ENCODE results near the gene SLC2A9.

SLC2A9 gene

DNA sequence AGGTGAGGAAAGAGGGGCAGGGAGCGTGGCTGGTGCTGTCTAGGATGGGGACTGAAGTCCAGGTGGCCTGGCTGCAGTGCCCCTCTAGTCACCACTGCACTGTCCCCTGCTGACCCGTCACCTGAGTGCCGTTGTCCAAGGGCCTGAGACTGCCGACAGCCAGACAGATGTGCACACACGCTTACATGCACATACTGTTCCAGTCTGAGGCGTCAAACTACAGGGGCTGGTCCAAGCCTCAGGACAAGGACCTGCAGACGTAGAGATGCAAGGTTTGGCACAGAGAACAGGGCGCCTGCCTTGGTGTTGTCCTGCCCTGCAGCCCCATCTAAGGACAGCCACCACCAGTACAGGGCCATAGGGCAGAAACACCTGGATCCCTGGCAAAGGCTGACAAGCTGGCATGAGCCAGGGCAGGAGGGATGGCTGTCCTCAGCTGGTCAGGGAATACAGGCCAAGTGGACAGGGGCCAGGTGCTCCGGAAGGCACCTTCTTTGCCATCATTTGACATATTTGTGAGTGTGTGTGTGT is 1.7 kb downstream of the SLC2A9 start:
- H3K27me3 ChIP-seq = no peaks in the 10 kb centered on the region
- peak overlapping the region; percentile 36 to 72 (median 55); a peak in 18 of 20 replicates for H3K4me3 ChIP-seq
- no peak for TF ChIP-seq Cebpa-rat (IDR thresholded peaks at IDR 0.05)
- peak overlapping the region; percentile 69 to 85 (median 79) for H3K9ac ChIP-seq
- peaks cover 0 to 29% (median 0%) of the 10 kb centered on the region in 11 experiments; a peak in 7 of 22 replicates for H3K36me3 ChIP-seq
- peak overlapping the region; percentile 67 to 94 (median 90); a peak in 21 of 22 replicates for H3K27ac ChIP-seq
- H3K4me1 ChIP-seq = peaks cover 63 to 88% (median 80%) of the 10 kb centered on the region in 10 experiments
- no peaks in the 10 kb centered on the region for H3K9me3 ChIP-seq (replicated peaks in 1 of 11)
- peak overlapping the region; percentile 60 to 98 (median 93) for H3K4me2 ChIP-seq
- H4K20me1 ChIP-seq = peaks cover 0 to 25% (median 0%) of the 10 kb centered on the region in 11 experiments; a peak in 6 of 22 replicates

DNA sequence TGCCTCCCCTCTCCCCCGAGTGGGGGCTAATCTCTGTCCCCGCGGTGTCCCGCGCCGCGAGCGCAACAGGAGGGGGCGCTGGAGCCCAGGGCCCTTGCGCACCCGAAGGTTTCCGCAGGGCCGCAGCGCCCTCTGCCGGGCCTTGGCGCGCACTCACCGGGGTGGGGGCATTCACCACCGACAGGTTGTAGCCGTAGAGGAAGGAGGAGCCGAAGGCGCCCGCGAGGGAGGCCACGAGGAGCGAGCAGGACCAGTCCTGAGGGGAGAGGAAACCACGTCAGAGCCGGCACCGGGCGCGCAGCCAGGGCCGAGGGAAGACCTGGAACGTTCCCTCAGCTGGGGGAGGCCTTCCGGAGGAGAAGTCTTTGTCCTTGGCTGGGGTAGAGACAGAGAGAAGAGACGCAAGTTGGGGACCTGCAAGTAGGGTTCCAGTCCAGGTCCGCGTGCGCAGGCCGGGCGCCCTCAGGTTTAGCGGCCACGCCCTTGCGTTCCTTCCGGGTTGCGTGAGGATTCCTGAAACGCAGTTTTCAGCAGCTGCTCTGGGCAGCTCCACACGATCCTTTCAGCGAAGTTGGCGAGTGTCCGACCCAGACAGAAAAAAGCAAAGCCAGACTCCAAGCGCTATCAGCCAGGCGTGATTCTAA is 2.4 kb downstream of the SLC2A9 start:
- no peaks in the 10 kb centered on the region for H3K27me3 ChIP-seq
- H3K4me1 ChIP-seq = peaks cover 57 to 87% (median 80%) of the 10 kb centered on the region in 10 experiments
- H3K9me3 ChIP-seq (replicated peaks in 1 of 11) = no peaks in the 10 kb centered on the region
- peaks cover 0 to 32% (median 0%) of the 10 kb centered on the region in 11 experiments; a peak in 7 of 22 replicates for H4K20me1 ChIP-seq
- peak overlapping the region; percentile 69 to 85 (median 79) for H3K9ac ChIP-seq
- peak overlapping the region; percentile 67 to 94 (median 90) for H3K27ac ChIP-seq
- no peak for TF ChIP-seq Cebpa-rat (IDR thresholded peaks at IDR 0.05)
- peak overlapping the region; percentile 36 to 72 (median 55) for H3K4me3 ChIP-seq
- peaks cover 0 to 29% (median 0%) of the 10 kb centered on the region in 11 experiments; a peak in 7 of 22 replicates for H3K36me3 ChIP-seq
- H3K4me2 ChIP-seq = peak overlapping the region; percentile 60 to 98 (median 93)

DNA sequence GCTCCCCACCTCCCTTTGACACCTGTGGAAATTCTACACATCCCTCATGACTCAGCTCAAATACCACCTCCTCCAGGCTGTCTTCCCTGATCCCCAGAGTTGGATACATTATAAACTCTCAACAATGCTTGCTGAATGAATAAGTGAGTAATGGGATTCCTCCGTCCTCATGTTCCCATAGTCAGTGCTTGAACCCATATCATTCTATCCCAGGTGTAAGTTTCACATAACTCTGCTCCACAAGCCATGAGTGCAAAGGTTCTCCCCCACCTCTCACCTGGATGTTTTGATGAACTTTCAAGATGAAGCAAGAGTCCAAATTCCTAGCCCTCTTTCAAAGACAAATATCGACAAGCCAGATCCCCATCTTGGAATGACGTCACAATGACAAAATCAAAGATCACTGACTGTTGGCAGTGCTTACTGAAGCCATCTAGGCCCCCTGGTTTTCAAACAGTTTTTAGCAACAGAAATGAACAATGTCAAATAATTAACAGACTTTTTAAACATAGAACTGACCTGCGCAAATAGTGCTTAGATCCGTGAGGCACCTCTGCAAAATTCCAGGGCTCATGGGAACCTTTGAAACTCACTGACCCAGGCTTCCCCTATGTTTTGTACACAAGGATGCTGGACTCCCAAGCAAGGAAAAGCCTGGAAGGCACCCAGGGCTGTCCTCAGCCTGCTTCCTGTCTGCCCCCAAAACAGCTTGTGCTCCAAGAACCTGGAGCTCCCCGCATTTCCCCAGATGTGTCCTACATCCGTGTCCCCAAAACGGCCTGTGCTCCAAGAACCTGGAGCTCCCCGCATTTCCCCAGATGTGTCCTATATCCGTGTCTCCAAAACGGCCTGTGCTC is 4.0 kb downstream of the SLC2A9 start:
- H4K20me1 ChIP-seq = peaks cover 0 to 49% (median 0%) of the 10 kb centered on the region in 11 experiments; a peak in 8 of 22 replicates
- H3K4me2 ChIP-seq = peak overlapping the region in 6 of 11 experiments; percentile 73 to 98 (median 96); a peak in 7 of 22 replicates
- no peak overlapping the region for H3K4me3 ChIP-seq
- H3K27ac ChIP-seq = no peak overlapping the region
- TF ChIP-seq Cebpa-rat (IDR thresholded peaks at IDR 0.05) = no peak
- H3K4me1 ChIP-seq = peaks cover 40 to 86% (median 66%) of the 10 kb centered on the region in 10 experiments
- H3K9ac ChIP-seq = no peak overlapping the region
- peaks cover 0 to 43% (median 5%) of the 10 kb centered on the region in 11 experiments; a peak in 8 of 22 replicates for H3K36me3 ChIP-seq
- H3K27me3 ChIP-seq = no peaks in the 10 kb centered on the region
- no peaks in the 10 kb centered on the region for H3K9me3 ChIP-seq (replicated peaks in 1 of 11)

DNA sequence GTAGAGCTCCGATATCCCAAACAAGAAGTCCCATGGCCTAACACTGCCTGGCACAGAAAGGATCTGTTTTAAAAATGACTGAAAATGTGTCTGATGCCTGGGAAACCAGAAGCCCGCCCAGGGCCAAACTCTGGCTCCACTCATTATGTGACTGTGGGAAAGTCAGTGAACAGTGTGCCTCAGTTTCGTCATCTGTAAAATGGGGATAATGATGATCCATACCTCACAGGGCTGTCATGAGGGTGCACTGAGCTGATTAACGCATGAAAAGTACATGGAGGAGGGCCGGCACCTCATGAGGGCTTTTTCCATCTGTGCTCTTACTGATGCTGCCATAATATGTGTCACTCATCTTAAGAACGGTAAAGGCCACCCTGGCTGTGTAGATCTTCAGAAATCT is 5.1 kb downstream of the SLC2A9 start:
- H4K20me1 ChIP-seq = peaks cover 0 to 59% (median 0%) of the 10 kb centered on the region in 11 experiments; a peak in 9 of 22 replicates
- 0 out of 22 replicates have a peak overlapping the region, but pooled peaks of 1 of the 11 experiments have one; percentile 36 for H3K9ac ChIP-seq
- peak overlapping the region in 1 of 11 experiments; percentile 33; a peak in 1 of 22 replicates for H3K4me2 ChIP-seq
- no peaks in the 10 kb centered on the region for H3K27me3 ChIP-seq
- H3K36me3 ChIP-seq = peaks cover 0 to 54% (median 8%) of the 10 kb centered on the region in 11 experiments; a peak in 11 of 22 replicates
- H3K27ac ChIP-seq = 0 out of 22 replicates have a peak overlapping the region, but pooled peaks of 1 of the 11 experiments have one; percentile 24
- no peak for TF ChIP-seq Cebpa-rat (IDR thresholded peaks at IDR 0.05)
- H3K9me3 ChIP-seq (replicated peaks in 1 of 11) = no peaks in the 10 kb centered on the region
- H3K4me3 ChIP-seq = no peak overlapping the region
- peaks cover 29 to 83% (median 56%) of the 10 kb centered on the region in 10 experiments for H3K4me1 ChIP-seq

DNA sequence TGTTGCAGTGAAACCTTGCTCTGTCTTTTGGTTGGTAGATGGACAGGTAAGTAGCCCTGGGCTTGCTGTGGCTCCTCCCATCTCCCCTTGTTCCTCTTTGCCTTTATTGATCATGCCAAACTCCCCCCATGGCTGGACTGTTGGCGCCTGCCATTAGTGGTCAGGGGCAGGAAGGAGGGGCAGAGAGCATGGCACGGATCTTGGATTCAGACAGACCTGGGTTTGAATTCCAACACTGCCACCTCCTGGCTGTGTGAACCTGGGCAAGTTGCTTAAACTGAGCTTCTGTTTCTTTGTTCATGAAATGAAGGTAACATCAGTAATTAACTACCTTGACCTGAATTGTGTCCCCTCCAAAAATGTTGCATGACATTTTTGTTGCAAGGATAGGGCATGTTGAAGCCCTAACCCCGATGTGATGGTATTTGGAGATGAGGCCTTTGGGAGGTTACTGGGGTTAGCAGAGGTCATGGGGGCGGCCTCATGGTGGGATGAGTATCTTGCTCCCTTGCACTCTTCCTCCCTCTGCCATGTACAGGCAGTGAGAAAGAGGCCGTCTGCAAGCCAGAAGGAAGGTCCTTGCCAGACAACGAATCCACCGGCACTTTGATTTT is 6.0 kb downstream of the SLC2A9 start:
- Histone ChIP-seq H3K9ac (peak overlapping the region in 7 of 11 experiments; percentile 10 to 37 (median 27); a peak in 8 of 22 replicates), H3K4me2 (peak overlapping the region in 9 of 11 experiments; percentile 33 to 72 (median 59); a peak in 17 of 22 replicates), H3K36me3 (peaks cover 0 to 63% (median 10%) of the 10 kb centered on the region in 11 experiments; a peak in 12 of 22 replicates), H3K9me3 (replicated peaks in 1 of 11) (no peaks in the 10 kb centered on the region), H4K20me1 (peaks cover 0 to 69% (median 0%) of the 10 kb centered on the region in 11 experiments; a peak in 9 of 22 replicates), H3K27ac (peak overlapping the region in 2 of 11 experiments; percentile 24 to 41; a peak in 3 of 22 replicates), H3K4me1 (peaks cover 23 to 83% (median 51%) of the 10 kb centered on the region in 10 experiments), H3K27me3 (no peaks in the 10 kb centered on the region), H3K4me3 (no peak overlapping the region)
- no peak for TF ChIP-seq Cebpa-rat (IDR thresholded peaks at IDR 0.05)

DNA sequence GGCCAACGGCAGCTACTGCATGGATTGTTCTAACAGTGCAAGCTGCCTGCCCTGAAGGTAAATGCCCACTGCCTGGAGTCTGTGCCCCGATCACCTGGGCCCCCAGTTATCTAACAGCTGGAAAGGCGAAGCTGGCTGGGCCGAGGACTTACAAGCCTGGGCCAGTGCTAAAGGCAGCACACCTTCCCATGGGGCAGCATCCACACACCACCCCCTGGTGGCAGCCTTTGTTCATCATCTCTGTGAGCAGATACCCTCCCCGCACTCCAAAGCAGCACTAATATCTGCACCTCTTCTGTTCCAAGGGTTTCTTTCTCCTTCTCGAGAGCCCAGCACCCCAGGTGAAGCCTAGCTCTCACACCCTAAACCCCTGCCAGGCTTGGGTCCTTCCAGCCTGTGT is 7.6 kb downstream of the SLC2A9 start:
- no peak overlapping the region for H3K4me3 ChIP-seq
- peaks cover 0 to 78% (median 11%) of the 10 kb centered on the region in 11 experiments; a peak in 12 of 22 replicates for H3K36me3 ChIP-seq
- no peaks in the 10 kb centered on the region for H3K9me3 ChIP-seq (replicated peaks in 1 of 11)
- H3K27me3 ChIP-seq = no peaks in the 10 kb centered on the region
- H3K4me1 ChIP-seq = peaks cover 22 to 86% (median 51%) of the 10 kb centered on the region in 10 experiments
- H4K20me1 ChIP-seq = peaks cover 0 to 69% (median 0%) of the 10 kb centered on the region in 11 experiments; a peak in 9 of 22 replicates
- no peak for TF ChIP-seq Cebpa-rat (IDR thresholded peaks at IDR 0.05)
- 0 out of 22 replicates have a peak overlapping the region, but pooled peaks of 1 of the 11 experiments have one; percentile 24 for H3K9ac ChIP-seq
- peak overlapping the region in 9 of 11 experiments; percentile 33 to 72 (median 59); a peak in 8 of 22 replicates for H3K4me2 ChIP-seq
- peak overlapping the region in 2 of 11 experiments; percentile 6 to 21; a peak in 1 of 22 replicates for H3K27ac ChIP-seq

DNA sequence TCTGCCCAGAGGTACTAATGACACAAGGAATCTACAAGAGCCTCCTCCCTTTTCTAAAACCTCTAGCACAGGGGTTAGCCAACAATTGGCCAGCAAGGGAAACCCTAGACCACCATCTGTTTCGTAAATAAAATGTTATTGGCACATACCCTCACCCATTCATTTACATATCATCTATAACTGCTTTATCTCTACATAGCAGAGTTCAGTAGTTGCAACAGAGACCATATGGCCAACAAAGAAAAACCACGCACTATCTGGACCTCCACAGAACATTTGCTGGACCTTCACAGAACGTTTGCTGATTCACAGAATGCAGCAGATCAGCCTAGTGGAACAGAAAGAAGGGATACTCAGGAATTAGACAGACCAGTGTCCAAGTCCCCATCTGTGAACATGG is 9.4 kb downstream of the SLC2A9 start:
- Histone ChIP-seq H3K4me1 (peaks cover 33 to 92% (median 58%) of the 10 kb centered on the region in 10 experiments), H3K27ac (peak overlapping the region in 1 of 11 experiments; percentile 10; a peak in 1 of 22 replicates), H3K36me3 (peaks cover 0 to 65% (median 8%) of the 10 kb centered on the region in 11 experiments; a peak in 12 of 22 replicates), H3K9ac (no peak overlapping the region), H4K20me1 (peaks cover 0 to 78% (median 0%) of the 10 kb centered on the region in 11 experiments; a peak in 9 of 22 replicates), H3K4me3 (no peak overlapping the region), H3K4me2 (peak overlapping the region in 3 of 11 experiments; percentile 15 to 22 (median 19); a peak in 5 of 22 replicates), H3K27me3 (no peaks in the 10 kb centered on the region), H3K9me3 (replicated peaks in 1 of 11) (no peaks in the 10 kb centered on the region)
- TF ChIP-seq Cebpa-rat (IDR thresholded peaks at IDR 0.05) = no peak

Measured in BLaER1 treated with 17β-estradiol and CSF1 and Interleukin-3, amounts not matched to agents 10 nM and 100 nM (cell line).